PFSK-1 (cell line): Measurements from ENCODE around the gene NPPB.

Experiments used
- SIN3A ChIP-seq: IDR thresholded peaks from 2 replicates; pipeline ENCODE4 v1.6.1; 2012; ENCODE audit warnings: mild to moderate bottlenecking, low read length, moderate library complexity, borderline replicate concordance; ENCODE audit not compliant: insufficient read depth
- TAF1 ChIP-seq: IDR thresholded peaks from 2 replicates; pipeline ENCODE4 v1.6.1; 2012; ENCODE audit warnings: low read length, control low read depth, borderline replicate concordance; ENCODE audit not compliant: insufficient read depth

- TF ChIP-seq TAF1 (no peak), SIN3A (no peak)
Observed at GRCh38 chr1:11898086-11898785, 39.5 kb upstream of the NPPB start.
